Nephron progenitor cell (in vitro differentiated cells): ENCODE measurements around the gene RPTOR.

Experiments
- DNase-seq: peaks from one replicate; pipeline ENCODE4 v3.0.0; 2021
- H3K27ac Mint-ChIP-seq: 2 replicates; pipeline ENCODE4 v1.8.0; 2021; ENCODE audit warnings: mild to moderate bottlenecking, moderate library complexity, mixed read lengths
- H3K27me3 Mint-ChIP-seq: 2 replicates; pipeline ENCODE4 v1.8.0; 2021; ENCODE audit warnings: mild to moderate bottlenecking, low read depth, mixed read lengths; ENCODE audit not compliant: poor library complexity
- H3K36me3 Mint-ChIP-seq: 2 replicates; pipeline ENCODE4 v1.8.0; 2021; ENCODE audit warnings: low read depth, mixed read lengths
- H3K4me1 Mint-ChIP-seq: 2 replicates; pipeline ENCODE4 v1.8.0; 2021; ENCODE audit warnings: mixed read lengths
- H3K4me3 Mint-ChIP-seq: 2 replicates; pipeline ENCODE4 v1.8.0; 2021; ENCODE audit warnings: mild to moderate bottlenecking, moderate library complexity, mixed read lengths
- H3K9me3 Mint-ChIP-seq: 2 replicates; pipeline ENCODE4 v1.8.0; 2021; ENCODE audit warnings: mild to moderate bottlenecking, moderate library complexity, mixed read lengths
- TF ChIP-seq, protein P1 (sequence below): fragments of 200-600 bp; sonication (generic); IDR thresholded peaks from 2 replicates; pipeline ENCODE4 v1.5.0; 2021; ENCODE audit warnings: antibody characterized with exemption

RPTOR gene

DNA sequence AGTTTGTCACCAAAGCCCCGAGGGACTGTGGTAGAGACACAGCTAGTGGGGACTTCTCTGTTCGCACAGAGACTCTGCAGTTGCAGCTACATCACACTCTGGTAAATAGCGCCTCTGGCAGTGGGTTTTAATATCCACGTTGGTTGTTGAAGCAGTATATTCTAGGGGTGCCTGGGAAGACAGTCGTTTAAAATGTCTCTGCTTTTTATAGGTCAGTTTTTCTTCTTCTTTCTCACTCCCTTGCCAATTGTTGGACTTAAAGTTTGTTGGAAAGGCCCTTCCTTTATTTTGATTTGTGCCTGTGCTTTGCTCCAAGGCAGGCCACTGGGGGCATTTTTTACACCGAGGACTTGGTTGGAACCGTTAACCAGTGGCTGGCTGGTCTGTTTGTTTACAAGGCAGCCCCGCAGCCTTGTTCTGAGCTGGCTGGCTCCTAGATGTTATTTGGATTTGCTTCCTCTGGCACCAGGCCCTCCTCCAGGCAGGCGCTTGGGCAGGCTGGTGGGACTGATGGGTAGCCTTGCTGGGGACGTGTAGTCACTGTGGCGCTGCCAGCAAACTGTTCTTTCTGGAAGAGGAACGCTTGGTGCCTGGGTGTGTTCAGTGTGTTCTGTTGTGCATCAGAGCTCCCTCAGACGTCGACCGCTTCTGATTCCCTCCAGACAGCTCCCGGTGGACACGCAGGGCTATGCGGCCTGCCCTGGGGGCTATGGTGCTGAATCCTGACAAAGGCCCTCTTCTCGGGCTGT lies 228.8 kb downstream of the RPTOR start:
- TF ChIP-seq, protein P1, sequence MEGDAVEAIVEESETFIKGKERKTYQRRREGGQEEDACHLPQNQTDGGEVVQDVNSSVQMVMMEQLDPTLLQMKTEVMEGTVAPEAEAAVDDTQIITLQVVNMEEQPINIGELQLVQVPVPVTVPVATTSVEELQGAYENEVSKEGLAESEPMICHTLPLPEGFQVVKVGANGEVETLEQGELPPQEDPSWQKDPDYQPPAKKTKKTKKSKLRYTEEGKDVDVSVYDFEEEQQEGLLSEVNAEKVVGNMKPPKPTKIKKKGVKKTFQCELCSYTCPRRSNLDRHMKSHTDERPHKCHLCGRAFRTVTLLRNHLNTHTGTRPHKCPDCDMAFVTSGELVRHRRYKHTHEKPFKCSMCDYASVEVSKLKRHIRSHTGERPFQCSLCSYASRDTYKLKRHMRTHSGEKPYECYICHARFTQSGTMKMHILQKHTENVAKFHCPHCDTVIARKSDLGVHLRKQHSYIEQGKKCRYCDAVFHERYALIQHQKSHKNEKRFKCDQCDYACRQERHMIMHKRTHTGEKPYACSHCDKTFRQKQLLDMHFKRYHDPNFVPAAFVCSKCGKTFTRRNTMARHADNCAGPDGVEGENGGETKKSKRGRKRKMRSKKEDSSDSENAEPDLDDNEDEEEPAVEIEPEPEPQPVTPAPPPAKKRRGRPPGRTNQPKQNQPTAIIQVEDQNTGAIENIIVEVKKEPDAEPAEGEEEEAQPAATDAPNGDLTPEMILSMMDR: no peak
- Mint-ChIP-seq H3K27me3 (peaks cover 15% of the 10 kb centered on the region), H3K36me3 (peaks cover 18% of the 10 kb centered on the region), H3K9me3 (no peaks in the 10 kb centered on the region), H3K4me3 (no peak overlapping the region), H3K4me1 (peaks cover 64% of the 10 kb centered on the region), H3K27ac (peak overlapping the region; percentile 98)
- no peak for DNase-seq

DNA sequence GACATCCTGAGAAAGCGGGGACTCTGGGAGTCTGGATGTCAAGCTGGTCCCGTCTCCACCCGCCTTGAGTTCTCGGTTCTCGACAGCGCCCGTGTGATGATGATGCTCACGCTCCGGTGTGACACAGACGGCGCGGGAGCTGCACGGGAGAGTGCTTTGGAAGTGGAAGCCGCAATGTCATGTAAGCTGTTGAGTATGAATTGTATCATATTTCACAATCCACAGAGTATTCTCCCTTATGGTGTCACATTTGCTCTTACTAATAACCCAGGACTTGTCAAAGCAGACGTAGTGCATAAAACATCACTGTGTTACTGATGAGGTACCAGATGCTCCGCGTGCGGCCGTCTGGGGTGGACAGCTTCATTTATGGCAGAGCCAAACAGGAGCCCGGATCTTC lies 229.5 kb downstream of the RPTOR start:
- Mint-ChIP-seq H3K4me3 (no peak overlapping the region), H3K36me3 (peaks cover 18% of the 10 kb centered on the region), H3K4me1 (peaks cover 64% of the 10 kb centered on the region), H3K27ac (peak overlapping the region; percentile 98), H3K9me3 (no peaks in the 10 kb centered on the region), H3K27me3 (peaks cover 15% of the 10 kb centered on the region)
- no peak for DNase-seq
- TF ChIP-seq, protein P1: no peak

DNA sequence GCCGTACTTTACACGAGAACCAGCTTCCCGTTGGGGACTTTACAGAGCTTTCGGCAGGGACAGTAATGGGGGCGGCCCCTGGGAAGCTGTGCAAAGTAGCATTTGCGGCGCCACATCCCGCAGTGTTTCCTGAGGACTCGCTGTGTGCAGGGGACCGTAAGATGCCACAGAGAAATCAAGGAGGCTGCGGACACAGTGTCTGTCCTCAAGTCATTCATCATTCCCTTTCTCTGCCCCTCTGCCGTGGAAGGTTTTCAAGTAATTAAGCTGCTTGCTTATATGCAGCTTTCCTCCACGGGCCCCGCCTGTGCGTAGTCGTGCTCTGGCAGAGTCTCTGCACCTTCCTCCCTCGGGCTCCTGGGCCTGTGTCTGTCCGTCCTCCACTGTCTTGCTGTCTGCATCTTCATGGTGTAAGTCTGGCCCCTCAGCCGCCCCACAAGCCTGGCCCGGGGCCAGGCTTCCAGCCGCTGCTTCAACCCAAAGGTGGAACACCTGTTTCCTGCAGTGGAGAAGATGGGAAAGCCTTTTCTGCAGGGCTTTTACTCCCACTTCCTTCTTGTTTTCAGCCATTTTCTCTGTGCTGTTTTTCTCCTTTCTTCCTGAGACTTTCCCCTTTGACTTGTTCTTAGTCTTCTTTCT lies 230.1 kb downstream of the RPTOR start:
- TF ChIP-seq, protein P1: no peak
- Mint-ChIP-seq H3K36me3 (peaks cover 18% of the 10 kb centered on the region), H3K9me3 (no peaks in the 10 kb centered on the region), H3K27me3 (peaks cover 15% of the 10 kb centered on the region), H3K4me3 (no peak overlapping the region), H3K4me1 (peaks cover 68% of the 10 kb centered on the region), H3K27ac (peak overlapping the region; percentile 98)
- DNase-seq: no peak

DNA sequence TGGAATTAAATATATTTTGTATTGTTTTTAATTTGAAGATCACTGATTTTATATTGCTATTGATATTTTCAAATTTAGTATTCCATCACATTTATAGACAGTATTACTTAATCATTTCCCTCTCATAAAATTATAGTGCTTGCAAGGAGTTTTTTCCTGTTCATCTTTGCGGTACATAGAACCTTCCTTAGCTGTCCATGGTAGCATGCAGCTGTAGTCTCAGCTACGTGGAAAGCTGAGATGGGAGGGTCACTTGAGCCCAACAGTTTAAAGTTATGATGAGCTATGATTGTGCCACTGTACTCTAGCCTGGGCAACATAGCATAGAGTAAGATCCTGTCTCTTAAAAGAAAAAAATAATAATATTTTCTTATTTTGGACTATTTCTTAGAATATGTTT lies 231.2 kb downstream of the RPTOR start:
- no peak for DNase-seq
- Mint-ChIP-seq H3K27ac (no peak overlapping the region), H3K36me3 (peaks cover 18% of the 10 kb centered on the region), H3K9me3 (no peaks in the 10 kb centered on the region), H3K27me3 (peaks cover 11% of the 10 kb centered on the region), H3K4me1 (peaks cover 72% of the 10 kb centered on the region), H3K4me3 (no peak overlapping the region)
- TF ChIP-seq, protein P1: no peak

DNA sequence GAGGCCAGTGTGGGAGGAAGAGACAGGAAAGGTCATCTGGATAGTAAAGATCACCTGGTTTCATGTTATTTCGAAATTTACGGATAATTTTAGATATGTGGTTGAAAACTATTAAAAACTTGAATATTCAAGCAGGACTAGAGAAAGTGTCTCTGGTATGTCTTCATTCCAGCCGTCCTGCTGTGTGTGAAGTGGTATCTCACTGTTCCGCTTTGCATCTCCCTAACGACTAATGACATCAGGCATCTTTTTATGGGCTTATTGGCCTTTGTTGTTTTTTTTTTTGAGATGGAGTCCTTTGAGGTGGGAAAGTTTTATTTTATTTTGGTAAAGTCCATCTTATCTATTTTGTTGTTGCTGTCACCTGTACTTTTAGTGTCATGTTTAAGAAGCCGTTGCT lies 232.6 kb downstream of the RPTOR start:
- peaks cover 18% of the 10 kb centered on the region for H3K36me3 Mint-ChIP-seq

More for the DNA sequence above, 232.6 kb downstream of the RPTOR start:
- no peaks in the 10 kb centered on the region for H3K9me3 Mint-ChIP-seq
- H3K27ac Mint-ChIP-seq: no peak overlapping the region
- H3K4me3 Mint-ChIP-seq: no peak overlapping the region
- H3K4me1 Mint-ChIP-seq: peaks cover 80% of the 10 kb centered on the region
- H3K27me3 Mint-ChIP-seq: peaks cover 10% of the 10 kb centered on the region
- DNase-seq: no peak
- TF ChIP-seq, protein P1: no peak
